IMR-90 (cell line): ENCODE results near the gene ABL2. TPM values are rescaled to one million over a fixed set of nuclear protein-coding genes. Genes with fewer than 3 reads are reported as not detected.

Source experiments
- ATAC-seq: fragments of 200-7000 bp; cut with Tn5 transposase; 2 replicates; pipeline ENCODE4 v1.9.1; 2020; ENCODE audit warnings: low read depth, mild to moderate bottlenecking, moderate library complexity
- BruUV-seq: library from RNA; stranded (reverse); fragments of 400-500 nt; replicated peaks from 2 replicates; lab custom pipeline; 2021; lab: Mats Ljungman, UMichigan
- CTCF ChIA-PET: fragments of 300-600 bp; formaldehyde crosslinking; extraction: SDS; loops from one replicate; lab custom pipeline; 2021; ENCODE audit warnings: antibody characterized with exemption; lab: Yijun Ruan, JAX
- POLR2A ChIA-PET: fragments of 300-600 bp; sonication (Branson Sonifier 250); formaldehyde crosslinking; loops from one replicate; lab custom pipeline; 2022; ENCODE audit warnings: antibody characterized with exemption; ENCODE audit not compliant: unreplicated experiment; lab: Charles Lee
- DNase-seq: peaks from one replicate; pipeline ENCODE4 v3.0.0; 2013
- H2AFZ ChIP-seq: replicated peaks from 2 replicates; pipeline ENCODE3; 2013; ENCODE audit warnings: low read length, mild to moderate bottlenecking; ENCODE audit not compliant: poor library complexity
- H2AK5ac ChIP-seq: 2 replicates; pipeline ENCODE4 v1.6.1; 2013; ENCODE audit warnings: low read depth, low read length, inconsistent platforms
- H2AK9ac ChIP-seq: replicated peaks from 2 replicates; pipeline ENCODE3; 2013; ENCODE audit warnings: mild to moderate bottlenecking, low read depth, low read length, moderate library complexity; ENCODE audit not compliant: poor library complexity
- H2BK120ac ChIP-seq: 2 replicates; pipeline ENCODE4 v1.6.1; 2013; ENCODE audit warnings: low read depth, low read length, inconsistent platforms
- H2BK15ac ChIP-seq: 3 replicates; pipeline ENCODE4 v1.6.1; 2013; ENCODE audit warnings: low read depth, low read length, inconsistent platforms
- H2BK20ac ChIP-seq: 2 replicates; pipeline ENCODE4 v1.6.1; 2013; ENCODE audit warnings: low read depth, mild to moderate bottlenecking, inconsistent platforms, low read length, moderate library complexity
- H2BK5ac ChIP-seq: 2 replicates; pipeline ENCODE4 v1.6.1; 2013; ENCODE audit warnings: mild to moderate bottlenecking, low read depth, low read length, inconsistent platforms; ENCODE audit not compliant: poor library complexity, severe bottlenecking
- H3K14ac ChIP-seq: replicated peaks from 2 replicates; pipeline ENCODE4 v1.6.1; 2013; ENCODE audit warnings: low read depth, low read length, inconsistent platforms
- H3K18ac ChIP-seq: 2 replicates; pipeline ENCODE4 v1.6.1; 2013; ENCODE audit warnings: low read depth, low read length, control low read depth
- H3K23ac ChIP-seq: 2 replicates; pipeline ENCODE4 v1.6.1; 2013; ENCODE audit warnings: low read depth, low read length, inconsistent platforms
- H3K27ac ChIP-seq: 2 replicates; pipeline ENCODE4 v1.5.1; 2013; ENCODE audit warnings: mild to moderate bottlenecking, control low read depth, low read length; ENCODE audit not compliant: insufficient read depth
- H3K27me3 ChIP-seq: 2 replicates; pipeline ENCODE4 v1.6.1; 2013; ENCODE audit warnings: low read length; ENCODE audit not compliant: control insufficient read depth, insufficient read depth
- H3K36me3 ChIP-seq: 2 replicates; pipeline ENCODE4 v1.6.1; 2013; ENCODE audit warnings: low read length, mixed read lengths; ENCODE audit not compliant: control insufficient read depth, insufficient read depth
- H3K4ac ChIP-seq: 2 replicates; pipeline ENCODE4 v1.6.1; 2013; ENCODE audit warnings: low read depth, low read length, inconsistent platforms
- H3K4me1 ChIP-seq: 2 replicates; pipeline ENCODE4 v1.6.1; 2013; ENCODE audit warnings: low read length, mixed read lengths; ENCODE audit not compliant: control insufficient read depth, insufficient read depth
- H3K4me2 ChIP-seq: 2 replicates; pipeline ENCODE4 v1.6.1; 2013; ENCODE audit warnings: low read depth, mild to moderate bottlenecking, control low read depth, low read length, moderate library complexity
- H3K4me3 ChIP-seq: 2 replicates; pipeline ENCODE4 v1.5.1; 2013; ENCODE audit warnings: low read depth, mild to moderate bottlenecking, control low read depth, low read length, moderate library complexity; ENCODE audit not compliant: insufficient read depth
- H3K56ac ChIP-seq: 2 replicates; pipeline ENCODE4 v1.6.1; 2013; ENCODE audit warnings: low read length, inconsistent platforms; ENCODE audit not compliant: insufficient read depth; ENCODE audit errors: extremely low read depth
- H3K79me1 ChIP-seq, 2 experiments: 2 replicates each; pipeline ENCODE4 v1.6.1; 2013; ENCODE audit warnings: low read length in 2 of 2, inconsistent platforms in 1 of 2, low read depth in 1 of 2
- H3K9ac ChIP-seq: 2 replicates; pipeline ENCODE4 v1.6.1; 2013; ENCODE audit warnings: low read depth, low read length, control low read depth
- H3K9me1 ChIP-seq: 2 replicates; pipeline ENCODE4 v1.6.1; 2013; ENCODE audit warnings: low read length, inconsistent platforms; ENCODE audit not compliant: insufficient read depth
- H3K9me3 ChIP-seq: 2 replicates; pipeline ENCODE4 v1.6.1; 2013; ENCODE audit warnings: low read length; ENCODE audit not compliant: control insufficient read depth, insufficient read depth
- H4K20me1 ChIP-seq: 2 replicates; pipeline ENCODE4 v1.6.1; 2013; ENCODE audit warnings: low read length, inconsistent platforms; ENCODE audit not compliant: insufficient read depth
- H4K5ac ChIP-seq: 2 replicates; pipeline ENCODE4 v1.6.1; 2013; ENCODE audit warnings: mild to moderate bottlenecking, low read depth, low read length, control low read depth
- H4K8ac ChIP-seq, 2 experiments: 2 replicates each; pipeline ENCODE4 v1.6.1; 2013; ENCODE audit warnings: low read depth in 2 of 2, low read length in 2 of 2, control low read depth in 1 of 2, inconsistent platforms in 1 of 2
- H4K91ac ChIP-seq: 2 replicates; pipeline ENCODE4 v1.6.1; 2013; ENCODE audit warnings: low read depth, low read length, inconsistent platforms; ENCODE audit not compliant: insufficient read depth
- BHLHE40 ChIP-seq: fragments of 150-350 bp; IDR thresholded peaks from 2 replicates; pipeline ENCODE4 v1.6.1; 2016; ENCODE audit warnings: mild to moderate bottlenecking, low read depth, low read length
- CEBPB ChIP-seq: IDR thresholded peaks from 2 replicates; pipeline ENCODE4 v1.6.1; 2012; ENCODE audit warnings: low read depth, low read length, improper control_type of control experiment
- CHD1 ChIP-seq: IDR thresholded peaks from 2 replicates; pipeline ENCODE4 v1.6.1; 2012; ENCODE audit warnings: low read depth, low read length, improper control_type of control experiment
- CTCF ChIP-seq: conservative IDR thresholded peaks from 2 replicates; pipeline ENCODE4 v1.5.1; 2012; ENCODE audit warnings: mild to moderate bottlenecking, low read depth, low read length, improper control_type of control experiment
- ELK1 ChIP-seq: fragments of 150-350 bp; IDR thresholded peaks from 2 replicates; pipeline ENCODE4 v1.6.1; 2016; ENCODE audit warnings: low read depth, mild to moderate bottlenecking, low read length, moderate library complexity, borderline replicate concordance
- FOS ChIP-seq: fragments of 150-350 bp; IDR thresholded peaks from 2 replicates; pipeline ENCODE4 v1.6.1; 2016; ENCODE audit warnings: low read depth, low read length
- MAFK ChIP-seq: IDR thresholded peaks from 2 replicates; pipeline ENCODE4 v1.6.1; 2012; ENCODE audit warnings: low read depth, low read length, improper control_type of control experiment
- MAZ ChIP-seq: IDR thresholded peaks from 2 replicates; pipeline ENCODE4 v1.6.1; 2012; ENCODE audit warnings: low read depth, mild to moderate bottlenecking, low read length, improper control_type of control experiment, moderate library complexity, borderline replicate concordance
- MXI1 ChIP-seq: IDR thresholded peaks from 2 replicates; pipeline ENCODE4 v1.6.1; 2012; ENCODE audit warnings: low read depth, mild to moderate bottlenecking, low read length, moderate library complexity, borderline replicate concordance
- NFE2L2 ChIP-seq: fragments of 150-350 bp; IDR thresholded peaks from 2 replicates; pipeline ENCODE4 v1.6.1; 2016; ENCODE audit warnings: low read depth, mild to moderate bottlenecking, low read length
- POLR2A ChIP-seq: IDR thresholded peaks from 2 replicates; pipeline ENCODE4 v1.6.1; 2012; ENCODE audit warnings: mild to moderate bottlenecking, low read depth, low read length
- RAD21 ChIP-seq: IDR thresholded peaks from 2 replicates; pipeline ENCODE4 v1.6.1; 2012; ENCODE audit warnings: low read length, improper control_type of control experiment
- RCOR1 ChIP-seq: IDR thresholded peaks from 2 replicates; pipeline ENCODE4 v1.6.1; 2012; ENCODE audit warnings: mild to moderate bottlenecking, low read length, improper control_type of control experiment; ENCODE audit not compliant: insufficient replicate concordance
- RFX5 ChIP-seq: IDR thresholded peaks from 2 replicates; pipeline ENCODE4 v1.8.0; 2012; ENCODE audit warnings: low read depth, mild to moderate bottlenecking, low read length, moderate library complexity
- SMC3 ChIP-seq: fragments of 150-350 bp; IDR thresholded peaks from 2 replicates; pipeline ENCODE4 v1.6.1; 2016; ENCODE audit warnings: low read depth, mild to moderate bottlenecking, antibody characterized with exemption, low read length, moderate library complexity
- USF2 ChIP-seq: fragments of 150-350 bp; IDR thresholded peaks from 2 replicates; pipeline ENCODE4 v1.6.1; 2017; ENCODE audit warnings: mild to moderate bottlenecking, antibody characterized with exemption, low read length, low read depth
- WGBS, 2 experiments: methylation state at CpG; one replicate each; pipeline versions ENCODE4 v1.1.5 to v1.1.7; 2013; ENCODE audit warnings: missing lambda C conversion rate in 2 of 2; ENCODE audit not compliant: insufficient read length in 1 of 2; ENCODE audit errors: extremely low coverage in 2 of 2; 5-methylcytosine and 5-hydroxymethylcytosine counted together
- dilution Hi-C: fragments of 300-500 bp; cut with HindIII; formaldehyde crosslinking; loops from one replicate; pipeline ENCODE4 v1.14.3; 2018; ENCODE audit warnings: low sequenced_read_pairs; ENCODE audit not compliant: unreplicated experiment
- in situ Hi-C: fragments of 300-500 bp; cut with MboI; formaldehyde crosslinking; loops from 3 replicates; pipeline ENCODE4 v1.14.3; 2019; ENCODE audit warnings: low sequenced_read_pairs, inconsistent platforms, mixed read lengths
- intact Hi-C: fragments of 100-400 bp; cut with micrococcal nuclease; formaldehyde crosslinking; loops from 2 replicates; pipeline ENCODE4 v1.10.0; 2022
- polyA plus RNA-seq, 3 experiments: library from polyadenylated mRNA; depleted of rRNA; stranded (reverse); fragments of >200 nt; gene quantifications; 2 replicates each; pipeline ENCODE4 v1.2.3, GENCODE V29; 2012; ENCODE audit warnings: low replicate concordance in 1 of 3
- total RNA-seq: library from RNA; depleted of rRNA; stranded (reverse); fragments of >200 nt; gene quantifications from 2 replicates; pipeline ENCODE4 v1.2.3, GENCODE V29; 2012

The ABL2 gene
- total and polyA plus RNA-seq, 2 of the 4 experiments (the other 2 are of a cell fraction) = 9.7 to 110 TPM

GRCh38 chr1:179184403-179184802 lies 45.1 kb downstream of the ABL2 start:
- in situ Hi-C loops = no loop called here
- POLR2A ChIA-PET = no interaction called here
- CTCF ChIA-PET = no interaction called here

More at GRCh38 chr1:179184403-179184802, 45.1 kb downstream of the ABL2 start:
- Histone ChIP-seq H3K79me1 (peaks cover 31 to 45% of the 10 kb centered on the region in 2 experiments), H3K18ac (no peak overlapping the region), H3K14ac (no peak overlapping the region), H2BK120ac (no peak overlapping the region), H3K9me3 (no peaks in the 10 kb centered on the region), H3K27ac (no peak overlapping the region), H3K9me1 (no peaks in the 10 kb centered on the region), H3K23ac (no peak overlapping the region), H2BK15ac (no peak overlapping the region), H2BK20ac (no peak overlapping the region), H3K36me3 (no peaks in the 10 kb centered on the region), H3K56ac (no peak overlapping the region), H3K4ac (no peak overlapping the region), H3K4me1 (peaks cover 4% of the 10 kb centered on the region; the same call in 1 of the 2 replicates), H3K27me3 (no peaks in the 10 kb centered on the region), H2BK5ac (no peak overlapping the region), H4K8ac (no peak overlapping the region), H4K5ac (no peak overlapping the region), H2AK9ac (no peak overlapping the region), H2AFZ (no peak overlapping the region), H4K91ac (no peak overlapping the region), H2AK5ac (no peak overlapping the region), H3K9ac (no peak overlapping the region), H3K4me3 (no peak overlapping the region), H3K4me2 (no peak overlapping the region), H4K20me1 (no peaks in the 10 kb centered on the region)
- no CpG with 5 or more reads among the region's 1 CpG for WGBS, 2 experiments
- intact Hi-C loops (no loop called here), dilution Hi-C loops (no loop called here)
- no peak for DNase-seq
- ATAC-seq = no peak
- BruUV-seq = no TSS peak
- TF ChIP-seq CEBPB (no peak), POLR2A (no peak), MAFK (no peak), NFE2L2 (no peak), CTCF (no peak), MAZ (no peak), FOS (no peak), BHLHE40 (no peak), RCOR1 (no peak), ELK1 (no peak), RAD21 (no peak), USF2 (no peak), RFX5 (no peak), CHD1 (no peak), SMC3 (no peak), MXI1 (no peak)
